GM12878 (cell line): ENCODE data around the gene RGS2. TPM values are rescaled to one million over a fixed set of nuclear protein-coding genes. Genes with fewer than 3 reads are reported as not detected.

ENCODE experiments used
- polyA plus RNA-seq, 11 experiments: library from polyadenylated mRNA; depleted of rRNA in 4 of 11; unstranded in 6 of 11; stranded (reverse) in 5 of 11; fragments of >200 nt; fragmentation: Nextera tagmentation in 4 of 11; fragmentation: Illumina TruSeq in 1 of 11; extraction: Ambion mirVana in 4 of 11; extraction: Trizol in 1 of 11; gene quantifications; 1 replicate in 1 of 11; 2 replicates in 10 of 11; pipeline versions ENCODE4 v1.2.1 to v1.2.3, GENCODE V29; 2011 to 2016; ENCODE audit warnings: inconsistent platforms in 2 of 11, missing spikeins in 2 of 11, low read depth in 1 of 11
- total RNA-seq, 4 experiments: library from RNA; depleted of rRNA in 3 of 4; stranded (reverse); fragments of >200 nt in 3 of 4; fragmentation: Illumina TruSeq in 1 of 4; extraction: Trizol in 1 of 4; gene quantifications; 2 replicates each; pipeline versions ENCODE4 v1.2.1 to v1.2.3, GENCODE V29; 2013 to 2021

Gene RGS2
- total and polyA plus RNA-seq, 10 of the 15 experiments (the other 5 are each of a cell fraction or from before 2014, with no cell fraction given) = 0.27 to 2.3 (median 0.98) TPM

Other genes with a start within 250 kb of the RGS2 start
- gene RGS1, start 233.3 kb upstream of the RGS2 start, total RNA-seq (2014; rRNA removed) = 43.7 and 68.1 TPM in 2 replicates
- 61.3 and 76.2 TPM in 2 replicates for gene RGS1, start 233.3 kb upstream of the RGS2 start, total RNA-seq (2014; rRNA removed; fragmentation: Illumina TruSeq; extraction: Trizol)
- 38.5 and 45.8 TPM in 2 replicates for gene RGS1, start 233.3 kb upstream of the RGS2 start, total RNA-seq (2021)
- 882 and 1,502 TPM in 2 replicates for gene RGS1, start 233.3 kb upstream of the RGS2 start, polyA plus RNA-seq (2011; rRNA removed)
- gene RGS1, start 233.3 kb upstream of the RGS2 start, polyA plus RNA-seq (2014; fragmentation: Illumina TruSeq; extraction: Trizol) = 48.2 and 72.9 TPM in 2 replicates
- gene RGS1, start 233.3 kb upstream of the RGS2 start, polyA plus RNA-seq (2014; fragmentation: Nextera tagmentation; extraction: Ambion mirVana) = 10 to 100 TPM; 50.8 to 52.2 TPM
- gene RGS1, start 233.3 kb upstream of the RGS2 start, polyA plus RNA-seq (2014; rRNA removed) = 26.6 and 38.0 TPM in 2 replicates
- 10 to 100 TPM; 20.7 to 21.3 TPM for gene RGS1, start 233.3 kb upstream of the RGS2 start, polyA plus RNA-seq (2016; fragmentation: Nextera tagmentation; extraction: Ambion mirVana)
- gene RGS13, start 172.9 kb upstream of the RGS2 start, total RNA-seq (2014; rRNA removed) = 0.23 and 0.33 TPM in 2 replicates
- 0.28 and 0.36 TPM in 2 replicates for gene RGS13, start 172.9 kb upstream of the RGS2 start, total RNA-seq (2014; rRNA removed; fragmentation: Illumina TruSeq; extraction: Trizol)
- 0.23 and 0.29 TPM in 2 replicates for gene RGS13, start 172.9 kb upstream of the RGS2 start, total RNA-seq (2021)
- gene RGS13, start 172.9 kb upstream of the RGS2 start, polyA plus RNA-seq (2011; rRNA removed) = 16.0 and 33.6 TPM in 2 replicates
- 0.35 and 0.63 TPM in 2 replicates for gene RGS13, start 172.9 kb upstream of the RGS2 start, polyA plus RNA-seq (2014; fragmentation: Illumina TruSeq; extraction: Trizol)
- under 1 TPM; 0.66 to 0.77 TPM for gene RGS13, start 172.9 kb upstream of the RGS2 start, polyA plus RNA-seq (2014; fragmentation: Nextera tagmentation; extraction: Ambion mirVana)
- 0.16 and 0.36 TPM in 2 replicates for gene RGS13, start 172.9 kb upstream of the RGS2 start, polyA plus RNA-seq (2014; rRNA removed)
- gene RGS13, start 172.9 kb upstream of the RGS2 start, polyA plus RNA-seq (2016; fragmentation: Nextera tagmentation; extraction: Ambion mirVana) = under 1 TPM in 1 of 2 experiments, not detected in 1; 0.26 TPM